ENCODE data around the gene PRKAG2. TPM values are rescaled to one million over a fixed set of nuclear protein-coding genes. Genes with fewer than 3 reads are reported as not detected.

Gene PRKAG2
- total RNA-seq, 1 donor from 2014 or later: 22.0 TPM

GRCh38 chr7:151711906-151712809 lies 164.8 kb downstream of the PRKAG2 start:
- DNase-seq (ENCODE audit: low read depth, low spot score): no peak

GRCh38 chr7:151711435-151711872 lies 165.5 kb downstream of the PRKAG2 start:
- DNase-seq (ENCODE audit: low read depth, low spot score): no peak

GRCh38 chr7:151710646-151711434 lies 166.1 kb downstream of the PRKAG2 start:
- no peak for DNase-seq (ENCODE audit: low read depth, low spot score)

- no peak for DNase-seq (ENCODE audit: low read depth, low spot score)
Observed at GRCh38 chr7:151710121-151710640, 166.7 kb downstream of the PRKAG2 start.

GRCh38 chr7:151709141-151710038 lies 167.5 kb downstream of the PRKAG2 start:
- DNase-seq (ENCODE audit: low read depth, low spot score): no peak

GRCh38 chr7:151708610-151709009 lies 168.3 kb downstream of the PRKAG2 start:
- DNase-seq (ENCODE audit: low read depth, low spot score): no peak

- no peak for DNase-seq (ENCODE audit: low read depth, low spot score)
Observed at GRCh38 chr7:151707757-151708156, 169.2 kb downstream of the PRKAG2 start.

- no peak for DNase-seq (ENCODE audit: low read depth, low spot score)
Observed at GRCh38 chr7:151707105-151707469, 169.8 kb downstream of the PRKAG2 start.

GRCh38 chr7:151706277-151707104 lies 170.4 kb downstream of the PRKAG2 start:
- DNase-seq (ENCODE audit: low read depth, low spot score): no peak

- DNase-seq (ENCODE audit: low read depth, low spot score): no peak
Observed at GRCh38 chr7:151705636-151706276, 171.2 kb downstream of the PRKAG2 start.

GRCh38 chr7:151704960-151705635 lies 171.8 kb downstream of the PRKAG2 start:
- DNase-seq (ENCODE audit: low read depth, low spot score): no peak

- no peak for DNase-seq (ENCODE audit: low read depth, low spot score)
Observed at GRCh38 chr7:151704299-151704959, 172.5 kb downstream of the PRKAG2 start.

GRCh38 chr7:151702961-151703360 lies 174.0 kb downstream of the PRKAG2 start:
- no peak for DNase-seq (ENCODE audit: low read depth, low spot score)

GRCh38 chr7:151700586-151701165 lies 176.2 kb downstream of the PRKAG2 start:
- no peak for DNase-seq (ENCODE audit: low read depth, low spot score)

GRCh38 chr7:151699928-151700319 lies 177.0 kb downstream of the PRKAG2 start:
- DNase-seq (ENCODE audit: low read depth, low spot score): no peak

GRCh38 chr7:151699147-151699927 lies 177.6 kb downstream of the PRKAG2 start:
- no peak for DNase-seq (ENCODE audit: low read depth, low spot score)

GRCh38 chr7:151697942-151698341 lies 179.0 kb downstream of the PRKAG2 start:
- no peak for DNase-seq (ENCODE audit: low read depth, low spot score)

All from pulmonary artery endothelial cell (primary cell).